K562 (cell line): ENCODE results near the gene SLC1A3. TPM values are rescaled to one million over a fixed set of nuclear protein-coding genes. Genes with fewer than 3 reads are reported as not detected.
A peak's percentile ranks its signal among the peaks of the same experiment; 100 is the strongest.

Experiments used
- CXXC5 ChIP-seq: fragments of 250-450 bp; sonication (Bioruptor Pico); IDR thresholded peaks from 2 replicates; pipeline ENCODE4 v1.8.0; 2022; ENCODE audit warnings: inconsistent platforms, mild to moderate bottlenecking, moderate library complexity
- E2F6 ChIP-seq, 2 experiments: IDR thresholded peaks; 2 replicates each; pipeline ENCODE4 v1.6.1; 2011; ENCODE audit warnings: borderline replicate concordance in 1 of 2, control low read depth in 1 of 2, low read depth in 1 of 2, low read length in 1 of 2, mild to moderate bottlenecking in 1 of 2, mixed read lengths in 1 of 2, moderate library complexity in 1 of 2; ENCODE audit not compliant: insufficient read depth in 1 of 2, insufficient read length in 1 of 2, poor library complexity in 1 of 2, severe bottlenecking in 1 of 2; ENCODE audit errors: extremely low read depth in 1 of 2
- JUND ChIP-seq, 2 experiments: IDR thresholded peaks; 2 replicates in 1 of 2; 3 replicates in 1 of 2; pipeline ENCODE4 v1.6.1; 2011; ENCODE audit warnings: borderline replicate concordance in 2 of 2, low read depth in 2 of 2, low read length in 2 of 2, improper control_type of control experiment in 1 of 2, missing biosample characterization in 1 of 2, missing genetic modification characterization in 1 of 2, missing genetic modification reagents in 1 of 2
- RREB1 ChIP-seq: fragments of 250-450 bp; sonication (Bioruptor Pico); IDR thresholded peaks from 2 replicates; pipeline ENCODE4 v1.4.0; 2020
- SPI1 ChIP-seq: IDR thresholded peaks from 2 replicates; pipeline ENCODE4 v1.6.1; 2011; ENCODE audit warnings: low read depth, low read length, control low read depth, borderline replicate concordance
- polyA plus RNA-seq, 8 experiments: library from polyadenylated mRNA; depleted of rRNA in 4 of 8; stranded (reverse) in 5 of 8; unstranded in 3 of 8; fragments of >200 nt; fragmentation: Nextera tagmentation in 2 of 8; fragmentation: Illumina TruSeq in 1 of 8; extraction: Ambion mirVana in 2 of 8; extraction: Trizol in 1 of 8; gene quantifications; 2 replicates each; pipeline versions ENCODE4 v1.2.1 to v1.2.3, GENCODE V29; 2011 to 2014; ENCODE audit warnings: inconsistent platforms in 1 of 8, missing spikeins in 1 of 8
- total RNA-seq, 7 experiments: library from RNA; depleted of rRNA in 6 of 7; stranded (reverse); fragments of >200 nt in 6 of 7; fragmentation: Illumina TruSeq in 2 of 7; extraction: Trizol in 2 of 7; gene quantifications; 2 replicates each; pipeline versions ENCODE4 v1.2.1 to v1.2.3, GENCODE V29; 2011 to 2021; ENCODE audit warnings: low replicate concordance in 1 of 7
- TF ChIP-seq, protein P1 (sequence below), 3 experiments: fragments of 200-800 bp in 1 of 3; fragments of 250-450 bp in 1 of 3; fragments of 450-650 bp in 1 of 3; sonication (Bioruptor Pico) in 1 of 3; sonication (Bioruptor generic) in 1 of 3; formaldehyde crosslinking in 1 of 3; IDR thresholded peaks; 2 replicates each; pipeline versions ENCODE4 v1.6.1 to v1.8.0; 2016 to 2022; ENCODE audit warnings: mild to moderate bottlenecking in 2 of 3, missing genetic modification characterization in 2 of 3, missing compliant biosample characterization in 1 of 3, moderate library complexity in 1 of 3
- TF ChIP-seq, protein P2 (sequence below): sonication (generic); formaldehyde crosslinking; IDR thresholded peaks from 2 replicates; pipeline ENCODE4 v1.9.0; 2022; ENCODE audit warnings: mild to moderate bottlenecking, missing genetic modification reagents
- TF ChIP-seq, protein P3 (sequence below): fragments of 450-650 bp; IDR thresholded peaks from 2 replicates; pipeline ENCODE4 v1.6.1; 2018; ENCODE audit not compliant: partially characterized antibody

Gene SLC1A3
- total and polyA plus RNA-seq, 9 of the 15 experiments (the other 6 are each of a cell fraction or from before 2014, with no cell fraction given) = 0.13 TPM; not detected in 8

DNA sequence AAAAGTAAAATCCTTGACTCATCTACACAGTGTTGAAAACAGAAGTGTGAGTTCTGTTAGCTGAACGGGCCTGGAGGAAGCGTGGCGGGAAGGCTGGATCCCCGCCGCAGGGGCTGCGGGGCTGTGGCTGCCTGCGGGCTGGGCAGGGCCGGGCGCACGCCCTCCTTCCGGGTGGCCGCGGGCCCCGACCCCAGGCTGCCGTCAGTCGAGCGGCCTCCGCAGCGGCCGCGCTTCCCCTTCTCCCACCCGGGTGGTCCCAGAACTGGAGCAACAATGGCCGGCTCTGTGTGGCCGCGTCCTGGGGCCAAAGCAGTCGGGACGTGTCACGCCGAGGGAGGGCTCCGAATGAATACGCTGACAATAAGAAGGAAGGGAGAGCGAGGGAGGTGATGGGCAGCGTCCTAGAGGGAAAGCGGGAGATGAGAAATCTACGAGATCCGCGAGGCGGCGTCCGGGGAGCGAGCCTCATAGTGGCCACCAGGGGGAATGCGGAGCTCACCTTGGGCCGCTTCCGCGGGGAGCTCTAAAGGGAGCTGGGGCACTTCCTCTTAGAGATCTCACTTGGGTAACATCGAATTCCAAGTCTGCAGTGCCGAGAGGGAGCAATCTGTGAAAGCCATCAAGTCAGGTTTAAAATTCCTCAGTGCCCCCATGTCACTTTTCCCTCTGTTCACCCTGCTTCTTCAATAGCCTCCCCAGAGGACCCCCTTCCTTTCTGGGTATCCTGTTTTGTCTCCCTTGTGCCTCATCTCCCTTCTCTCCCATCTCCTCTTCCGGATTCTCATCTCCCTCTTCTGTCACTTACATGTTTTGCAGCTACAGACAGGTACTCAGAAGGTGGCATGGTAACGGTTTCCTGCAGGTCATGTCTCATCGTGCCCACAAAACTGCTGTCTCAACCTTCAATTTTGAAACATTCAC, 83.9 kb downstream of the SLC1A3 start (continued):
- TF ChIP-seq JUND (IDR thresholded peaks at IDR 0.05; ENCODE audit: borderline replicate concordance, low read depth, low read length) (no peak), JUND (tag; IDR thresholded peaks at IDR 0.05; ENCODE audit: borderline replicate concordance, low read depth, low read length) (0 out of 3 replicates have a peak, but pooled peaks have one; percentile 11), RREB1 (CRISPR knock-in tag) (no peak), E2F6 (IDR thresholded peaks at IDR 0.05; ENCODE audit: borderline replicate concordance in 1 of 2, extremely low read depth in 1 of 2, insufficient read depth in 1 of 2, insufficient read length in 1 of 2, low read depth in 1 of 2, low read length in 1 of 2, poor library complexity in 1 of 2, severe bottlenecking in 1 of 2) (peak in 1 of 2 experiments; percentile 63), SPI1 (peak; percentile 97), CXXC5 (CRISPR knock-in tag) (peak; percentile 77)
- TF ChIP-seq, protein P1, sequence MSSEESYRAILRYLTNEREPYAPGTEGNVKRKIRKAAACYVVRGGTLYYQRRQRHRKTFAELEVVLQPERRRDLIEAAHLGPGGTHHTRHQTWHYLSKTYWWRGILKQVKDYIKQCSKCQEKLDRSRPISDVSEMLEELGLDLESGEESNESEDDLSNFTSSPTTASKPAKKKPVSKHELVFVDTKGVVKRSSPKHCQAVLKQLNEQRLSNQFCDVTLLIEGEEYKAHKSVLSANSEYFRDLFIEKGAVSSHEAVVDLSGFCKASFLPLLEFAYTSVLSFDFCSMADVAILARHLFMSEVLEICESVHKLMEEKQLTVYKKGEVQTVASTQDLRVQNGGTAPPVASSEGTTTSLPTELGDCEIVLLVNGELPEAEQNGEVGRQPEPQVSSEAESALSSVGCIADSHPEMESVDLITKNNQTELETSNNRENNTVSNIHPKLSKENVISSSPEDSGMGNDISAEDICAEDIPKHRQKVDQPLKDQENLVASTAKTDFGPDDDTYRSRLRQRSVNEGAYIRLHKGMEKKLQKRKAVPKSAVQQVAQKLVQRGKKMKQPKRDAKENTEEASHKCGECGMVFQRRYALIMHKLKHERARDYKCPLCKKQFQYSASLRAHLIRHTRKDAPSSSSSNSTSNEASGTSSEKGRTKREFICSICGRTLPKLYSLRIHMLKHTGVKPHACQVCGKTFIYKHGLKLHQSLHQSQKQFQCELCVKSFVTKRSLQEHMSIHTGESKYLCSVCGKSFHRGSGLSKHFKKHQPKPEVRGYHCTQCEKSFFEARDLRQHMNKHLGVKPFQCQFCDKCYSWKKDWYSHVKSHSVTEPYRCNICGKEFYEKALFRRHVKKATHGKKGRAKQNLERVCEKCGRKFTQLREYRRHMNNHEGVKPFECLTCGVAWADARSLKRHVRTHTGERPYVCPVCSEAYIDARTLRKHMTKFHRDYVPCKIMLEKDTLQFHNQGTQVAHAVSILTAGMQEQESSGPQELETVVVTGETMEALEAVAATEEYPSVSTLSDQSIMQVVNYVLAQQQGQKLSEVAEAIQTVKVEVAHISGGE (CRISPR knock-in tag; IDR thresholded peaks at IDR 0.05) = peak in 2 of 3 experiments; percentile 38 to 65; a peak in 1 of 6 replicates
- TF ChIP-seq, protein P2, sequence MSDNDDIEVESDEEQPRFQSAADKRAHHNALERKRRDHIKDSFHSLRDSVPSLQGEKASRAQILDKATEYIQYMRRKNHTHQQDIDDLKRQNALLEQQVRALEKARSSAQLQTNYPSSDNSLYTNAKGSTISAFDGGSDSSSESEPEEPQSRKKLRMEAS (CRISPR knock-in tag) = no peak
- TF ChIP-seq, protein P3, sequence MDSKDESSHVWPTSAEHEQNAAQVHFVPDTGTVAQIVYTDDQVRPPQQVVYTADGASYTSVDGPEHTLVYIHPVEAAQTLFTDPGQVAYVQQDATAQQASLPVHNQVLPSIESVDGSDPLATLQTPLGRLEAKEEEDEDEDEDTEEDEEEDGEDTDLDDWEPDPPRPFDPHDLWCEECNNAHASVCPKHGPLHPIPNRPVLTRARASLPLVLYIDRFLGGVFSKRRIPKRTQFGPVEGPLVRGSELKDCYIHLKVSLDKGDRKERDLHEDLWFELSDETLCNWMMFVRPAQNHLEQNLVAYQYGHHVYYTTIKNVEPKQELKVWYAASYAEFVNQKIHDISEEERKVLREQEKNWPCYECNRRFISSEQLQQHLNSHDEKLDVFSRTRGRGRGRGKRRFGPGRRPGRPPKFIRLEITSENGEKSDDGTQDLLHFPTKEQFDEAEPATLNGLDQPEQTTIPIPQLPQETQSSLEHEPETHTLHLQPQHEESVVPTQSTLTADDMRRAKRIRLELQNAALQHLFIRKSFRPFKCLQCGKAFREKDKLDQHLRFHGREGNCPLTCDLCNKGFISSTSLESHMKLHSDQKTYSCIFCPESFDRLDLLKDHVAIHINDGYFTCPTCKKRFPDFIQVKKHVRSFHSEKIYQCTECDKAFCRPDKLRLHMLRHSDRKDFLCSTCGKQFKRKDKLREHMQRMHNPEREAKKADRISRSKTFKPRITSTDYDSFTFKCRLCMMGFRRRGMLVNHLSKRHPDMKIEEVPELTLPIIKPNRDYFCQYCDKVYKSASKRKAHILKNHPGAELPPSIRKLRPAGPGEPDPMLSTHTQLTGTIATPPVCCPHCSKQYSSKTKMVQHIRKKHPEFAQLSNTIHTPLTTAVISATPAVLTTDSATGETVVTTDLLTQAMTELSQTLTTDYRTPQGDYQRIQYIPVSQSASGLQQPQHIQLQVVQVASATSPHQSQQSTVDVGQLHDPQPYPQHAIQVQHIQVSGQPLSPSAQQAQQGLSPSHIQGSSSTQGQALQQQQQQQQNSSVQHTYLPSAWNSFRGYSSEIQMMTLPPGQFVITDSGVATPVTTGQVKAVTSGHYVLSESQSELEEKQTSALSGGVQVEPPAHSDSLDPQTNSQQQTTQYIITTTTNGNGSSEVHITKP = peak; percentile 53
